IMR-90 (cell line): ENCODE data around the gene CENPV. TPM values are rescaled to one million over a fixed set of nuclear protein-coding genes. Genes with fewer than 3 reads are reported as not detected.

Experiments used
- ATAC-seq: fragments of 200-7000 bp; cut with Tn5 transposase; 2 replicates; pipeline ENCODE4 v1.9.1; 2020; ENCODE audit warnings: low read depth, mild to moderate bottlenecking, moderate library complexity
- BruUV-seq: library from RNA; stranded (reverse); fragments of 400-500 nt; replicated peaks from 2 replicates; lab custom pipeline; 2021; lab: Mats Ljungman, UMichigan
- CTCF ChIA-PET: fragments of 300-600 bp; formaldehyde crosslinking; extraction: SDS; loops from one replicate; lab custom pipeline; 2021; ENCODE audit warnings: antibody characterized with exemption; lab: Yijun Ruan, JAX
- POLR2A ChIA-PET: fragments of 300-600 bp; sonication (Branson Sonifier 250); formaldehyde crosslinking; loops from one replicate; lab custom pipeline; 2022; ENCODE audit warnings: antibody characterized with exemption; ENCODE audit not compliant: unreplicated experiment; lab: Charles Lee
- DNase-seq: peaks from one replicate; pipeline ENCODE4 v3.0.0; 2013
- H2AFZ ChIP-seq: replicated peaks from 2 replicates; pipeline ENCODE3; 2013; ENCODE audit warnings: low read length, mild to moderate bottlenecking; ENCODE audit not compliant: poor library complexity
- H2AK5ac ChIP-seq: 2 replicates; pipeline ENCODE4 v1.6.1; 2013; ENCODE audit warnings: low read depth, low read length, inconsistent platforms
- H2AK9ac ChIP-seq: replicated peaks from 2 replicates; pipeline ENCODE3; 2013; ENCODE audit warnings: mild to moderate bottlenecking, low read depth, low read length, moderate library complexity; ENCODE audit not compliant: poor library complexity
- H2BK120ac ChIP-seq: 2 replicates; pipeline ENCODE4 v1.6.1; 2013; ENCODE audit warnings: low read depth, low read length, inconsistent platforms
- H2BK15ac ChIP-seq: 3 replicates; pipeline ENCODE4 v1.6.1; 2013; ENCODE audit warnings: low read depth, low read length, inconsistent platforms
- H2BK20ac ChIP-seq: 2 replicates; pipeline ENCODE4 v1.6.1; 2013; ENCODE audit warnings: low read depth, mild to moderate bottlenecking, inconsistent platforms, low read length, moderate library complexity
- H2BK5ac ChIP-seq: 2 replicates; pipeline ENCODE4 v1.6.1; 2013; ENCODE audit warnings: mild to moderate bottlenecking, low read depth, low read length, inconsistent platforms; ENCODE audit not compliant: poor library complexity, severe bottlenecking
- H3K14ac ChIP-seq: replicated peaks from 2 replicates; pipeline ENCODE4 v1.6.1; 2013; ENCODE audit warnings: low read depth, low read length, inconsistent platforms
- H3K18ac ChIP-seq: 2 replicates; pipeline ENCODE4 v1.6.1; 2013; ENCODE audit warnings: low read depth, low read length, control low read depth
- H3K23ac ChIP-seq: 2 replicates; pipeline ENCODE4 v1.6.1; 2013; ENCODE audit warnings: low read depth, low read length, inconsistent platforms
- H3K27ac ChIP-seq: 2 replicates; pipeline ENCODE4 v1.5.1; 2013; ENCODE audit warnings: mild to moderate bottlenecking, control low read depth, low read length; ENCODE audit not compliant: insufficient read depth
- H3K27me3 ChIP-seq: 2 replicates; pipeline ENCODE4 v1.6.1; 2013; ENCODE audit warnings: low read length; ENCODE audit not compliant: control insufficient read depth, insufficient read depth
- H3K36me3 ChIP-seq: 2 replicates; pipeline ENCODE4 v1.6.1; 2013; ENCODE audit warnings: low read length, mixed read lengths; ENCODE audit not compliant: control insufficient read depth, insufficient read depth
- H3K4ac ChIP-seq: 2 replicates; pipeline ENCODE4 v1.6.1; 2013; ENCODE audit warnings: low read depth, low read length, inconsistent platforms
- H3K4me1 ChIP-seq: 2 replicates; pipeline ENCODE4 v1.6.1; 2013; ENCODE audit warnings: low read length, mixed read lengths; ENCODE audit not compliant: control insufficient read depth, insufficient read depth
- H3K4me2 ChIP-seq: 2 replicates; pipeline ENCODE4 v1.6.1; 2013; ENCODE audit warnings: low read depth, mild to moderate bottlenecking, control low read depth, low read length, moderate library complexity
- H3K4me3 ChIP-seq: 2 replicates; pipeline ENCODE4 v1.5.1; 2013; ENCODE audit warnings: low read depth, mild to moderate bottlenecking, control low read depth, low read length, moderate library complexity; ENCODE audit not compliant: insufficient read depth
- H3K56ac ChIP-seq: 2 replicates; pipeline ENCODE4 v1.6.1; 2013; ENCODE audit warnings: low read length, inconsistent platforms; ENCODE audit not compliant: insufficient read depth; ENCODE audit errors: extremely low read depth
- H3K79me1 ChIP-seq, 2 experiments: 2 replicates each; pipeline ENCODE4 v1.6.1; 2013; ENCODE audit warnings: low read length in 2 of 2, inconsistent platforms in 1 of 2, low read depth in 1 of 2
- H3K9ac ChIP-seq: 2 replicates; pipeline ENCODE4 v1.6.1; 2013; ENCODE audit warnings: low read depth, low read length, control low read depth
- H3K9me1 ChIP-seq: 2 replicates; pipeline ENCODE4 v1.6.1; 2013; ENCODE audit warnings: low read length, inconsistent platforms; ENCODE audit not compliant: insufficient read depth
- H3K9me3 ChIP-seq: 2 replicates; pipeline ENCODE4 v1.6.1; 2013; ENCODE audit warnings: low read length; ENCODE audit not compliant: control insufficient read depth, insufficient read depth
- H4K20me1 ChIP-seq: 2 replicates; pipeline ENCODE4 v1.6.1; 2013; ENCODE audit warnings: low read length, inconsistent platforms; ENCODE audit not compliant: insufficient read depth
- H4K5ac ChIP-seq: 2 replicates; pipeline ENCODE4 v1.6.1; 2013; ENCODE audit warnings: mild to moderate bottlenecking, low read depth, low read length, control low read depth
- H4K8ac ChIP-seq, 2 experiments: 2 replicates each; pipeline ENCODE4 v1.6.1; 2013; ENCODE audit warnings: low read depth in 2 of 2, low read length in 2 of 2, control low read depth in 1 of 2, inconsistent platforms in 1 of 2
- H4K91ac ChIP-seq: 2 replicates; pipeline ENCODE4 v1.6.1; 2013; ENCODE audit warnings: low read depth, low read length, inconsistent platforms; ENCODE audit not compliant: insufficient read depth
- CEBPB ChIP-seq: IDR thresholded peaks from 2 replicates; pipeline ENCODE4 v1.6.1; 2012; ENCODE audit warnings: low read depth, low read length, improper control_type of control experiment
- POLR2A ChIP-seq: IDR thresholded peaks from 2 replicates; pipeline ENCODE4 v1.6.1; 2012; ENCODE audit warnings: mild to moderate bottlenecking, low read depth, low read length
- WGBS, 2 experiments: methylation state at CpG; one replicate each; pipeline versions ENCODE4 v1.1.5 to v1.1.7; 2013; ENCODE audit warnings: missing lambda C conversion rate in 2 of 2; ENCODE audit not compliant: insufficient read length in 1 of 2; ENCODE audit errors: extremely low coverage in 2 of 2; 5-methylcytosine and 5-hydroxymethylcytosine counted together
- dilution Hi-C: fragments of 300-500 bp; cut with HindIII; formaldehyde crosslinking; loops from one replicate; pipeline ENCODE4 v1.14.3; 2018; ENCODE audit warnings: low sequenced_read_pairs; ENCODE audit not compliant: unreplicated experiment
- in situ Hi-C: fragments of 300-500 bp; cut with MboI; formaldehyde crosslinking; loops from 3 replicates; pipeline ENCODE4 v1.14.3; 2019; ENCODE audit warnings: low sequenced_read_pairs, inconsistent platforms, mixed read lengths
- intact Hi-C: fragments of 100-400 bp; cut with micrococcal nuclease; formaldehyde crosslinking; loops from 2 replicates; pipeline ENCODE4 v1.10.0; 2022
- polyA plus RNA-seq, 3 experiments: library from polyadenylated mRNA; depleted of rRNA; stranded (reverse); fragments of >200 nt; gene quantifications; 2 replicates each; pipeline ENCODE4 v1.2.3, GENCODE V29; 2012; ENCODE audit warnings: low replicate concordance in 1 of 3
- total RNA-seq: library from RNA; depleted of rRNA; stranded (reverse); fragments of >200 nt; gene quantifications from 2 replicates; pipeline ENCODE4 v1.2.3, GENCODE V29; 2012

Gene CENPV
- total and polyA plus RNA-seq, 2 of the 4 experiments (the other 2 are of a cell fraction), result 35.3 to 49.8 TPM

- no peak overlapping the region for H2BK120ac ChIP-seq
- H3K4ac ChIP-seq, result no peak overlapping the region
- no peak overlapping the region for H4K91ac ChIP-seq
- no peak overlapping the region for H4K5ac ChIP-seq
- no TSS peak for BruUV-seq
- H3K27me3 ChIP-seq, result no peaks in the 10 kb centered on the region
- no peak overlapping the region for H2AK9ac ChIP-seq
- no peak for DNase-seq
- H3K27ac ChIP-seq, result no peak overlapping the region
- 0 out of 2 replicates have a peak, but pooled peaks cover 6% of the 10 kb centered on the region for H3K9me1 ChIP-seq
- no peak overlapping the region for H3K9ac ChIP-seq
- no peak overlapping the region for H2BK20ac ChIP-seq
- H3K14ac ChIP-seq, result no peak overlapping the region
- peaks cover 4% of the 10 kb centered on the region; the same call in 1 of the 2 replicates for H3K4me1 ChIP-seq
- in situ Hi-C loops (loop anchor here (5.0 kb wide), 1 partner anchor 53 kb away; no protein-coding TSS in a partner anchor), dilution Hi-C loops (no loop called here), intact Hi-C loops (no loop called here)
- CTCF ChIA-PET, result no interaction called here
- no peak overlapping the region for H3K23ac ChIP-seq
- H3K56ac ChIP-seq, result no peak overlapping the region
- peaks cover 42% of the 10 kb centered on the region for H4K20me1 ChIP-seq
- H3K4me2 ChIP-seq, result no peak overlapping the region; the same call in 1 of the 2 replicates
- H3K18ac ChIP-seq, result no peak overlapping the region
- WGBS, 2 experiments, result no CpG with 5 or more reads among the region's 5 CpGs
- H2BK5ac ChIP-seq, result no peak overlapping the region
- peaks cover 20% of the 10 kb centered on the region for H3K36me3 ChIP-seq
- peaks cover 7 to 30% of the 10 kb centered on the region in 2 experiments; a peak in 3 of 4 replicates for H3K79me1 ChIP-seq
- no peak overlapping the region for H2BK15ac ChIP-seq
- TF ChIP-seq POLR2A (0 out of 2 replicates have a peak, but pooled peaks have one; percentile 3), CEBPB (no peak)
- no peak overlapping the region for H4K8ac ChIP-seq
- no peak overlapping the region for H2AK5ac ChIP-seq
- ATAC-seq, result no peak
- H3K4me3 ChIP-seq, result no peak overlapping the region
- POLR2A ChIA-PET, result interaction anchor here (0.6 kb wide), 1 partner anchor 101 kb away, joined by 4 read pairs; no protein-coding TSS in a partner anchor
- no peaks in the 10 kb centered on the region for H3K9me3 ChIP-seq
- H2AFZ ChIP-seq, result no peak overlapping the region
Measured at GRCh38 chr17:16383772-16384287, 30.6 kb upstream of the CENPV start.
